ENCODE measurements around the gene SPPL3. TPM values are rescaled to one million over a fixed set of nuclear protein-coding genes. Genes with fewer than 3 reads are reported as not detected.
A peak's percentile ranks its signal among the peaks of the same experiment; 100 is the strongest.
"Not testable (repeated sequence)": the region's sequence is repeated elsewhere in the genome, so short reads cannot be mapped to it uniquely, and the experiment has no call there.

SPPL3 gene
- total RNA-seq, 4 donors from 2014 or later, result 25.5 to 30.4 (median 29.0) TPM

DNA sequence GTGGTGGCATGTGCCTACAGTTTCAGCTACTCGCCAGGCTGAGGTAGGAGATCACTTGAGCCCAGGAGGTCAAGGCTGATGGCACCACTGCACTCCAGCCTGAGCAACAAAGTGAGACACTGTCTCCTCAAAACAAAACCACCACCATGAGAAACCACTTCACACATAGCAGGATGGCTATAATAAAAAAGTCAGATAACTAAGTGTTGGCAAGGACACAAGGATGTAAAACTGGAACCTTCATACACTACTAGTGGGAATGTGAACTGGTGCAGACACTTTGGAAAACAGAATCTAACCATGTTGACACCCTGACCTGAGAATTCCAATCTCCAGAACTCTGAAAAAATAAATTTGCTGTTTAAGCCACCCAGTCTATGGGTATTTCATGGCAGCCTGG lies 110.8 kb downstream of the SPPL3 start:
- no peak overlapping the region for H3K27ac ChIP-seq
- H3K4me1 ChIP-seq, result peaks cover 0 to 10% (median 0%) of the 10 kb centered on the region in 4 donors
- peaks cover 0 to 15% (median 0%) of the 10 kb centered on the region in 3 donors for H3K36me3 ChIP-seq
- WGBS, 2 donors, result 96 to 100% methylated on average over 1 of the region's 1 CpG
- no peak overlapping the region for H3K4me3 ChIP-seq
- peaks cover 0 to 17% (median 0%) of the 10 kb centered on the region in 4 donors for H3K9me3 ChIP-seq
- TF ChIP-seq, protein P1, sequence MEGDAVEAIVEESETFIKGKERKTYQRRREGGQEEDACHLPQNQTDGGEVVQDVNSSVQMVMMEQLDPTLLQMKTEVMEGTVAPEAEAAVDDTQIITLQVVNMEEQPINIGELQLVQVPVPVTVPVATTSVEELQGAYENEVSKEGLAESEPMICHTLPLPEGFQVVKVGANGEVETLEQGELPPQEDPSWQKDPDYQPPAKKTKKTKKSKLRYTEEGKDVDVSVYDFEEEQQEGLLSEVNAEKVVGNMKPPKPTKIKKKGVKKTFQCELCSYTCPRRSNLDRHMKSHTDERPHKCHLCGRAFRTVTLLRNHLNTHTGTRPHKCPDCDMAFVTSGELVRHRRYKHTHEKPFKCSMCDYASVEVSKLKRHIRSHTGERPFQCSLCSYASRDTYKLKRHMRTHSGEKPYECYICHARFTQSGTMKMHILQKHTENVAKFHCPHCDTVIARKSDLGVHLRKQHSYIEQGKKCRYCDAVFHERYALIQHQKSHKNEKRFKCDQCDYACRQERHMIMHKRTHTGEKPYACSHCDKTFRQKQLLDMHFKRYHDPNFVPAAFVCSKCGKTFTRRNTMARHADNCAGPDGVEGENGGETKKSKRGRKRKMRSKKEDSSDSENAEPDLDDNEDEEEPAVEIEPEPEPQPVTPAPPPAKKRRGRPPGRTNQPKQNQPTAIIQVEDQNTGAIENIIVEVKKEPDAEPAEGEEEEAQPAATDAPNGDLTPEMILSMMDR (IDR thresholded peaks at IDR 0.05), result no peak
- TF ChIP-seq EP300 (IDR thresholded peaks at IDR 0.05) (no peak), POLR2A (IDR thresholded peaks at IDR 0.05) (no peak)
- no peaks in the 10 kb centered on the region for H3K27me3 ChIP-seq
- DNase-seq (ENCODE audit: low spot score in 2 of 2), result no peak

DNA sequence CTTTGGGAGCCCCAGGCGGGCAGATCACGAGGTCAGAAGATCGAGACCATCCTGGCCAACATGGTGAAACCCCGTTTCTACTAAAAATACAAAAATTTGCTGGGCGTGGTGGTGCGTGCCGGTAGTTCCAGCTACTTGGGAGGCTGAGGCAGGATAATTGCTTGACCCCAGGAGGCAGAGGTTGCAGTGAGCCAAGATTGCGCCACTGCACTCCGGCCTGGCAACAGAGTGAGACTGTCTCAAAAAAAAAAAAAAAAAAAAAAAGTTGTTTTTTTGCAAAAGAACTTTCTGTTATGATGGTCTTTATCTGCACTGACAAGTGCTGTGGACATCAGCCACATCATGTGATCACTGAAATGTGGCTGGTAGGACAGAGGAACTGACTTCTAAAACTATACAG lies 111.7 kb downstream of the SPPL3 start:
- peak in 1 of 2 donors; percentile 6 for DNase-seq (ENCODE audit: low spot score in 2 of 2)
- H3K9me3 ChIP-seq, result peaks cover 0 to 17% (median 0%) of the 10 kb centered on the region in 4 donors
- peaks cover 0 to 14% (median 0%) of the 10 kb centered on the region in 4 donors for H3K4me1 ChIP-seq
- not testable (repeated sequence) for H3K27me3 ChIP-seq, H3K27ac ChIP-seq, H3K4me3 ChIP-seq
- peaks cover 0 to 15% (median 0%) of the 10 kb centered on the region in 3 donors for H3K36me3 ChIP-seq
- 81 to 89% methylated on average over 9 of the region's 9 CpGs for WGBS, 2 donors

DNA sequence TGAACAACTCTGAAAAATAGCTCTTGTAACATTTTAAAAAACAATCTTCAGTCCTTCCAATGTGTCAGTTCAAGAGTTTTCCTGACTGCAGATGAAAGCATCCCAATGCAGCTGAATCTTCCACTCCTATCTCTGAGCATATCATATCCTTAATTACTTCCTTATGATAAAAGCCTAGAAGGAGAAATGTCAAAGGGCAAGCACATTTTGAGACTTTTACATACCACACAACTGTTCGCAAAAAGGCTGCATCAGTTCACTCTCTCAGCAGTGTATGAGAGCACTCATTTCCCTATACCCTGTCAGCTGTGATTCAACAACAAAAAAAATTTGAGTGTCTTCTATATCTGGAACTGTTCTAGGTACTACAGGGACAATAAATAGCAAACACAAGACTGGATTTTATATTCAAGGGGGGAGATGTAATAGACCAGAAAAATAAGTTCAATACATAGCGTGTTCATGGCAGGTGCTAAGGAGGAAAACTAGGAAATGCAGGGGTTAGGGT lies 112.4 kb downstream of the SPPL3 start:
- TF ChIP-seq EP300 (IDR thresholded peaks at IDR 0.05) (no peak), POLR2A (IDR thresholded peaks at IDR 0.05) (no peak)
- TF ChIP-seq, protein P1 (IDR thresholded peaks at IDR 0.05), result no peak
- H3K36me3 ChIP-seq, result peaks cover 0 to 12% (median 0%) of the 10 kb centered on the region in 3 donors
- 70 to 71% methylated on average over 2 of the region's 2 CpGs for WGBS, 2 donors

DNA sequence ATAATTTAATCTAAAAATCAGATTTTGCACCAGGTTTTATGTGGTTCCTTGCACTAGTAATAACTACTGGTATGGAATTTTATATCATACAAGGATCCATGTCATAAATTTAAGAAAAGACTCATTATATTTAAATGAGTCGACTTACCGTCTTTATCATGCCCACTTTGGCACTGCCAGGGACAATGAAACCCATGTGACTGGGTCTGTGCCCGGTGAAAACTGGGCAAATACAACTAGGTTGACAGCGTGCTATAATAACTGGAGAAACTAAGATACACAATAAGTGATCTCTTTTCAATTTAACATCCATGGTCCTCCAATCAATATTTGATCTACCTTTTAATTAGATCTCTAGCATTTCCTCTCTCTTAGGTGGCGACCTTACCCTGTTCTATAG lies 114.0 kb downstream of the SPPL3 start:
- H3K9me3 ChIP-seq, result peaks cover 0 to 4% (median 0%) of the 10 kb centered on the region in 4 donors
- peaks cover 0 to 14% (median 0%) of the 10 kb centered on the region in 4 donors for H3K4me1 ChIP-seq
- H3K27me3 ChIP-seq, result no peaks in the 10 kb centered on the region
- no peaks in the 10 kb centered on the region for H3K36me3 ChIP-seq
- H3K27ac ChIP-seq, result no peak overlapping the region
- WGBS, 2 donors, result 77 to 86% methylated on average over 5 of the region's 5 CpGs
- no peak for DNase-seq (ENCODE audit: low spot score in 2 of 2)
- no peak overlapping the region for H3K4me3 ChIP-seq
- TF ChIP-seq, protein P1 (IDR thresholded peaks at IDR 0.05), result no peak
- TF ChIP-seq EP300 (IDR thresholded peaks at IDR 0.05), result no peak
- no peak for TF ChIP-seq POLR2A (IDR thresholded peaks at IDR 0.05)

More for the DNA sequence above, 112.4 kb downstream of the SPPL3 start:
- DNase-seq (ENCODE audit: low spot score in 2 of 2), result no peak
- H3K4me3 ChIP-seq, result no peak overlapping the region
- H3K27me3 ChIP-seq, result no peaks in the 10 kb centered on the region
- H3K9me3 ChIP-seq, result peaks cover 0 to 17% (median 0%) of the 10 kb centered on the region in 4 donors
- H3K27ac ChIP-seq, result no peak overlapping the region
- H3K4me1 ChIP-seq, result peaks cover 0 to 14% (median 0%) of the 10 kb centered on the region in 4 donors

DNA sequence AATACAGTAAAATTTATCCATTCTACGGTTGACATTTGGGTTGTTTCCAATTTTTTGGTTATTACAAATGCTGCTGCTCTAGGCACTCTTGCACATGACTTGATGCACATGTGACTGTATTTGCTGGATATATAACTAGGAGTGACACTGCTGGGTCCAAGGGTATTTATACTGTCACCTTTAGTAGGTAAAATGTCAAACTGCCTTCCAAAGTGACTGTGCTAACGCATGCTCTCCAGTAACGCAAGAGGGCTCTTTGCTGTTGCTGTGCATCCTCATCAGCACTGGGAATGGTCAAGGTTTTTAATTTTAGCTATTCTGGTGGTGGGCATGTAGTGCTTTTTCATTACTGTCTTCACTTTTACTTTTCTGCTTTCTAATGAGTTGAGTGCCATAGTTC lies 116.3 kb downstream of the SPPL3 start:
- DNase-seq (ENCODE audit: low spot score in 2 of 2), result no peak
- Histone ChIP-seq H3K36me3 (peaks cover 0 to 17% (median 0%) of the 10 kb centered on the region in 3 donors), H3K4me3 (no peak overlapping the region), H3K27ac (no peak overlapping the region), H3K27me3 (no peaks in the 10 kb centered on the region), H3K4me1 (peaks cover 0 to 14% (median 0%) of the 10 kb centered on the region in 4 donors), H3K9me3 (no peaks in the 10 kb centered on the region)
- TF ChIP-seq POLR2A (IDR thresholded peaks at IDR 0.05) (no peak), EP300 (IDR thresholded peaks at IDR 0.05) (no peak)
- TF ChIP-seq, protein P1 (IDR thresholded peaks at IDR 0.05), result no peak
- 73 to 77% methylated on average over 3 of the region's 3 CpGs for WGBS, 2 donors

Measured in tibial nerve (tissue), 4 donors.